MV-4-11 (cell line): ENCODE results near the gene LSAMP.
"Not testable (repeated sequence)": the region's sequence is repeated elsewhere in the genome, so short reads cannot be mapped to it uniquely, and the experiment has no call there.

ENCODE experiments used
- DNase-seq: peaks from one replicate; lab custom pipeline; 2025; lab: John Stamatoyannopoulos, UW

Gene LSAMP

DNA sequence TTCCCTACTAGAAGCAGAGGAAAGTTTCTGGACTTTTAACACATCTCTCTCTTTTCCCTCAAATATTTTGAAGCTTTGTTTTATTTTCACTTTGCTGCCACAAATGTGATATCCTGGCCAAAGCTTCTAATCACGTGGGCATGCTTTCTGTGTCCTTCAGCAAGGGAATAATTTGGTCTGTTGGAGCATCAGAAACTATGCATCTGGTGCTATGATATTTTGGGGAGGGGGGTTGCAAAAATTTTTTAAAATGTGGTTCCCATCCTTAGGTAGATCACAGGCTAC lies 567.7 kb downstream of the LSAMP start:
- no peak for DNase-seq

DNA sequence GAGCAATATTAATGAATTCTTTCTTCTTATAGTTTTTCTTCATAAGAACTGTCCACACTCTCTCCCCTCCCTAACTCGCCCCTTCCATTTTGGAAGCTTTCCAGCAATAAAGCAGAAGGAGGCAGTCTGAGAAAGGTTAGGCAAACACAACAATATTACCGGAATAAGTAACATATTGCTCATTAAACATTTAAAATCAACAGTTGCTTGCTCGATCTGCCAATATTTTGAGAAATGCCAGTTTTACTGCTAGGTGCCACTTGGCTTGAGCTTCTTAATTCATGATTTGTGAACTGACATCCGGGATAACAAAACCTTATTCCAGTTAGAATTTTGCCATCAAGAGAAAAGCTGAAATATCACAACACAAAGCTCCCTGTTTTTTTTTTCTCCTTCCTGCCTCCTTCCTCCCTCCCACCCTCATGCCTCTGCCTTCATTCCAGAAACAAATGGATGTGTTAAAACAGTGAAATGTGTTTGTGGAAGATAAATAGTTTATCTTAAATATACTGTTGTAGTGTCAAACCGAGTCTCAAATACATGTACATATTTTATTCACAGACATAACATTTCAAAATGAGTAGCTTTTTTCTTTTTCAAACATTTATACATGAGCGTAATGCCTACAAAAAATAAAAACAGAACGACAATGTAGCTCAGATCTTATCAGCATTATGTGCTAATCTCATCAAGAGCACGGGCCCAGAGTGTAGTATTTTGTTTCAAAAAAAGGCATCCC lies 568.2 kb downstream of the LSAMP start:
- no peak for DNase-seq

DNA sequence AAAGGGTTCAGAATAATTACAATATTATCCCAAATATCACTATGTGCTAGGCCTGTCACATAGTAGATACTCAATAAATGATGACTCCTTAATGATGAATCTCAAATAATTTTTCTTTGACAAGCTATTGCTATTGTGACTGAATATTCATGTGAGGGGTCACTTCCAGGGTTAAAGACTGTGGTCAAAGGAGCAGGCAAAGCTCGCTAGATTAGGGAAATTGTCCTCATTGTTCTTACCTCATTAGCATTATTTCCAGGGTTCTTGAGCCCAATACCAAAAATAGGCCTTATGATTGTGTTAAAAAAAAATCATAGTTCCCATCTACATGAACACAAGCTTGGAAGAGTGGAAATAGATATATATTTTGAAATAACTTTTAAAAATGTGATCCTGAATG lies 569.8 kb downstream of the LSAMP start:
- no peak for DNase-seq

- no peak for DNase-seq
These were observed 573.6 kb downstream of the LSAMP start for GRCh38 chr3:115871735-115872134.

- no peak for DNase-seq
These were observed 580.4 kb downstream of the LSAMP start for GRCh38 chr3:115864911-115865310.

DNA sequence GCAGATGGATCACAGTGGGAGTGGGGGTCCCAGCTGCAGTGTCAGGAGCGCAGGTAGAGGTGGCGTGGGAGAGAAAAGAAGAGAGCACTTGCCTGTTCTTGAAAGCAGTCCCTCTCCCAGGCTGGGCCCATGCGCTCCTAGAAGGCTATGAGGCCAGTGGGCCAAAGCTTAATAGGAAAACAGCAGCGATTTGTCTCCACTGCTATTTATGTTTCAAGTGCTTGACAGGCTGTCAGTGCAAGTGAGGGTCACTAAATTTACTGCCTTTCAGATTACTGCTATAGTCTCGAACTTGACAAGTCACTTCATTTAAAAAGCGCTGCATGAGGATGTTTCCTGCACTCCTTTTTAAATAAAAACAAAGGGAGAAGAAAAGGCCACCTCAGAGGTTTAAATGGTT lies 582.4 kb downstream of the LSAMP start:
- no peak for DNase-seq

DNA sequence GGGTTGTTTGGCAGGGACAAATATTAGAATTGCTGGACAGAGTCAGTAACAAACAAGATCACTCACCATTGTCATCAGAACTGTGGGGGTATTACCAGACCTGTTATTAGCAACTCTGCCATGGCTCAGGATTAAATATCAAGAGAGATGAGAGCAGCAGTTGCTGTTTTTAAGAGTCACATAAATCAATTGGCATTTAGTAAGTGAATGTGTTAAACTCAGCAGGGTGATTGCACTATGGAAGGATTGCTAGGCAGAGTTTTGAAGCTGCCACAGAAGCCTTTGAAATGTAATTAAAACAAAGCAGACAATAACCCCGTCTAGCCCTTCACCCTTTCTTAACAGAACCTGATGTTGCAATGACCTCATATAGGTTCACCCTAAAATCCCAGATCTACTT lies 583.2 kb downstream of the LSAMP start:
- DNase-seq = no peak

DNA sequence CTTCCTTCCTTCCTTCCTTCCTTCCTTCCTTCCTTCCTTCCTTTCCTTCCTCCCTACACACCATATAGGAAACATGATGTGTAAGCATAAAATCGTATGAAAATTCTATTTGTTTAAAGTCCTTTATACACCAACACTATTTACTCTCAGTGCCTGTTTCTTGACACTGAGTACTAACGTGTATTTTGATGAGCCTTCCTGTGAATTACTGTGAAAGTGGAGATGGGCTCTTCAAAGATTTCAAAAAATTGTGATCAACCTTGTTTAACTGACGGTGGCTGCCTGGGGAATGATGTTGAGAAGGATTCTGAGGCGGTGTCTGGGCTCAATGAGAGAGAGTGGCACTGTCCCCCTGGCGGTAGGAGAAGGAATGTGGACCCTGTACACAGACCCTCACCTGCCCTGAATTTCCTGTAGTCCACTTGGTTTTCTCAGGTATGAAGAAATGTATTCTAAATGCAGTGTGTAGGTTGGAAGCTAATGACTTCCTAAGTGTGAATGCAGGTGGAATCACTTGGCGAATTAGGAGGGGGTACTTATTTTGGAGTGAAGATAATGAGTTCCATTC lies 584.0 kb downstream of the LSAMP start:
- DNase-seq = no peak

DNA sequence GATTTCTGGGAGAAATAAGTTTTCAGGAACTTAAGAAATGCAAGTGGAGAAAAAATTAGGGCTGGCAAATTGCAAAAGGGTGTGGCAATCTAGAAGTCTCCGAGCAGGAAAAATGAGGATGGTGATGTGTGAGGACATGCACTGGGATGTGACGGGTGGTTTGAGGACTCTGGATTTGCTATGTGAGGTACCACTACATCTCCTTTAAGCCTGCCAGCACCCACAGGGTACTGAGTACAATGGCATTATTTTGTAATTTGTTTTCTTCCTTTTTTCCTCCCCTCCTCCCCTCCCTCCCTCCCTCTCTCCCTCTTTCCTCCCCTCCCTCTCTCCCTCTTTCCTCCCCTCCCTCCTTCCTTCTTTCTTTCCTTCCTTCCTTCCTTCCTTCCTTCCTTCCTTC lies 584.5 kb downstream of the LSAMP start:
- no peak for DNase-seq

- DNase-seq = no peak
These were observed 586.1 kb downstream of the LSAMP start for GRCh38 chr3:115859002-115859807.

DNA sequence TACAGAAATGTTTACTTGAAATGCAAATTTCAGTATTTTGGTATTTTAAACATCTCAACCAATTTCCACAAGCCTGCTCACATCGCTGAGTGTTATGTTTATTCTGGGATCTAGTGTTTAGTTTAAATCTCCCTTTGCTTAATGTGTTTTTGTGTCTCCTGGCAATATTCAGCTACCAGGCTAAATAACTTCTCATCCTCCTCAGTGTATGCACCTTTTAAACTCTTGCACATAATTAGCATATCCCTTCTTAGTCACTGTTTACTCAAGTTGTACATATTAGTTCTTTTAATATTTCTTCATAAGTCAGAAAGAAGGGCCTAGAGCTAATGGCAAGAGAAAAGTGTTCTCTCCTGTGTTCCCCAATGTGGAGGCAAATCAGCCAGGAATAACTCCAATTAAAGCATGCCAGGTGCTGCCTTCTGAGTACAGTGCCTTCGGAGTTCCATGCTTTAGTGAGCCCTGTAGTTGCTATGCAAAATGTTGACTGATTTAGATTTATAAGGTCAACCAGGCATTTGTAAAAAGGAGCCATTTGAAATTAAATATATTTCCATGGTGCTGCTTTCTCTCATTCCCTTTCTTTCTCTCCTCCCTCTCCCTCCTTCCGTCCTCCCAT lies 587.7 kb downstream of the LSAMP start:
- no peak for DNase-seq

DNA sequence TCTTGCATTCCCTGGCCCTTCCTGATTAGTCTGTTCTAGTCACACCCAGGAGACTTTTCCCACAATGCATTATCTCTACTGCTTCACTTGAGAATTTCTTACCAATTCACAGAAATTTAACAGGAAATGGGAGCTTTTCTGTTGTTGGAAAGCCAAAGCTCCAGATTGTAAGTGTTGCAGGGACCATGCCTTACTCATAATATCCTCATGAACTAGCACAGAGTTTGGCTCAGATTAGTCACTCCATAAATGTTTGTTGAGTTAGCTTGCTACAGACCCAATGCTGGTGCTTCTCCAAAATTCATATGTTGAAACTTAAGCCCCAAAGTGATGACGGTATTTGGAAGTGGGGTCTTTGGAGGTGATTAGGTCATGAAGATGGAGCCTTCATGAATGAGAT lies 589.4 kb downstream of the LSAMP start:
- no peak for DNase-seq

DNA sequence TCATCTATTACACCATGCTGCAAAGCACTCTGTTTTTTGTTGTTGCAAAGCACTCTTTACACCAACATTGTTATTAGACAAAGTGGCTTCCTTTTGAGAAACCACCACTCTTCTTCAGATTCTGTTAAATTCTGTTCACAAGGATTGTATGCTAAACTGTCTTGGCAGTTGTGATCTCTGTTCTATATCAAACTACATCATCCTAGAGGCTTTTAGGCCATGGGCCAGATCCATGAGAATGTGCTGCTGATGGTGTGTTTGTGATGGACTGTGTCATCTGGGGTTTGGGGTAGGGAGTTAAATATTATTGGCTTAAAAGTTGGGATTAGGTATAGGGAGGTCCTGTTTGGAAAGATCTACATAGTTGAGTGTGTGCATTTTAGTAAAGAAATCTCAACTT lies 592.2 kb downstream of the LSAMP start:
- no peak for DNase-seq

GRCh38 chr3:115852278-115852677 lies 593.0 kb downstream of the LSAMP start:
- DNase-seq = no peak

GRCh38 chr3:115851571-115851970 lies 593.7 kb downstream of the LSAMP start:
- DNase-seq = no peak

DNA sequence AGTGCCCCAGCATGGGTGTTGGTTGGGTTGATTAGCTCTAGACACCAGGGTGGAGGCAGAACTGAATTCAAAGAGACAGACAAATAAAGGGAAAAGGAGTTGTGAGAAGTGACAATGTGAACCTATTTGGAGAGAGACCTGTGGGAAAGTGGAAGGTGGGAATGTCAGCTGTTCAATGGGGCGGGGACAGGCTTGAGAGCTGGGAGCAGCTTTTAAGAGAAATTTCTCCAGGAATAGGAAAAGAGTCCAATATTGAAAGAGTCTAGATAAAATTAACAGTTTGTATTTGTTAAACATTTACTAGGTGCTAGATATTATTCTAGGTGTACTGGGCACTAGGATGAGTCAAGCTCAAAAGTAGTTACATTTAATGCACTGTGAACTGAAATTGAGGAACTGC lies 596.6 kb downstream of the LSAMP start:
- no peak for DNase-seq

DNA sequence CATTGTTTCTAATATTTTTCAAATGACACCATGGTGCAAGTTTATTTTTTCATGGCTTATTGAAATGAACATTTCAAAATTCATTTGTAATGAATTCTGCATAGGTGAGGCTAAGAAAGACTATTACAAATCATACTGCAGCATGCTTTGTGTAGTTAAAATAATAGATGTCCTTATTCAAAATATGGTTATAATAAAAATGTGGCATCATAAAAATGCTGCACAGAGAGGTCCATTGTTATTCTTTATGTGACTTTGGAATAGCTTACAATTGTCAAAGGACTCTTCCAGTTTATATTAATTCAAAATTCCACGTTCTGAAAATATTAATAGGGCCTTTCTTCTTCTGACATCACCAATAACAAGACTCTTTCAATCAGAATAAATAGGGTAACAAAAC lies 599.3 kb downstream of the LSAMP start:
- DNase-seq = no peak

DNA sequence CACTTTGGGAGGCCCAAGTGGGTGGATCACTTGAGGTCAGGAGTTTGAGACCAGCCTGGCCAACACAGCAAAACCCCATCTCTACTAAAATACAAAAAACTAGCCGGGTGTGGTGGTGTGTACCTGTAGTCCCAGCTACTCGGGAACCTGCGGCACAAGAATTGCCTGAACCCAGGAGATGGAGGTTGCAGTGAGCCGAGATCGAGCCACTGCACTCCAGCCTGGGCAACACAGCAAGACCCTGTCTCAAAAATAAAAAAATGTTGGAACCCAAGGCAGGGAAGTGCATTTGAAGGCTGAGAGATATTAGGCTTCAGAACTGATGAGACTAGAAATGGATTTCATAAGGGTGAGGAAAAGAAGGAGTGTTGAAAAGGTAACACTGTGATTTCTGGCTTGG lies 600.6 kb downstream of the LSAMP start:
- not testable (repeated sequence) for DNase-seq

DNA sequence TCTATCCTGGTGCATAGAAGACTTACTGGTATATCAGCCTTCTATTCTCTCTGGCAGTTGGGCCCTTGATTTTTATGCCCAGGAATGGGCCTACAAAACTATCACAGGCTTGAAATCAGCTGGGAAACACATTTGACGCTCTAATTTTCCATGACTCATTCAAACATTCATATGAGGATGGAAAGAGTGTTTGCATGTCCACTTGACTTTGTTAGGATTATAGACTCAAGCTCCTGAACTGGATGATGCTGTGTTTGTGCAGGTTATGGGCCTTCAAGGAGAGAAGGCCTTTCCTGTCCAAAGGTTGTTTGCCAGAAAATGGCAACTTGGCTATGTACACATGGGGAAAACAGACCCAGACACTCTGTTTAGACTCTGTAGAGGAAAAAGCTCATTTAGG lies 602.1 kb downstream of the LSAMP start:
- DNase-seq = no peak

- DNase-seq = no peak
These were observed 606.0 kb downstream of the LSAMP start for GRCh38 chr3:115839246-115839645.

DNA sequence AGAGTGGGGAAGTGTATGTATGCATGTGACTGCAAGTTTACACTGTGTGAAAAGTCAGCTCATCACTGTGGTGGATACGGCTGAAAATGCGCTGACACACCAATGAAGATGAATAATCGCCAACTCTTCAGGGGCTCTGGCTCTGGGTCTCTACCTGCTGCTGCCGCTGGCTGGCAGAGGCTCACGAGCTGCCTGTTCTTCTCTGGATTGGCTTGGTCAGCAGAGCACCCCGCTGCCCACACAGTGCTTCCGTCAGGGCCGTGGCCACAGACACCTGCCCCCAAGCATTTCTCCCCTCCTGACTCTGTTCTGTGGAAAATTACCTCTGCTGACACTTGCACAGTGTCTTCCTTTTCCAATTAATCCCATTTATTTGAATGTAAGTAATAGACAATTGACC lies 606.5 kb downstream of the LSAMP start:
- DNase-seq = no peak

GRCh38 chr3:115836944-115837343 lies 608.3 kb downstream of the LSAMP start:
- no peak for DNase-seq

DNA sequence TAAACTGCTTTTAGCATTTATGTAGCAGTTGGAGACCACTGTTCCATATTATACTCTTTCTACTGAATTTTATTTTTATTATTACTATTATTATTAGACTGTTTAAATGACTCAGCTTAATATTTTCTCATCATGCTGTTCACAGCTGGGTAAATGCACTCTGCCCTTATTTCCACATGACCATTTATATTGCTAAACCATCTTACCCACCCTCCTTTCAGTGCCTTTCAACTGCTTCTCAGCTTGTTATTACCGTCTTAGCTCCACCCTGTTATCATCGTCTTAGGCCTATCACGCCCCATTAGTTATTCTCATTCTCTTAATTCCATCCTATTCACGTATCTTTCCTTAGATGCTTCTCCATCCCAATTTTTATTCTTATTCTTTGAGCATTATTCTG lies 609.3 kb downstream of the LSAMP start:
- no peak for DNase-seq
